Cardiac septum (tissue), 1 donor: ENCODE data around the gene CSPG5. TPM values are rescaled to one million over a fixed set of nuclear protein-coding genes. Genes with fewer than 3 reads are reported as not detected.

Experiments used
- DNase-seq: peaks from one replicate; pipeline ENCODE4 v3.0.0-alpha.2; 2020; ENCODE audit warnings: low spot score
- intact Hi-C: fragments of 100-400 bp; cut with DNase I; formaldehyde crosslinking; loops from one replicate; pipeline ENCODE4 v1.14.0; 2022
- total RNA-seq: library from RNA; stranded (reverse); fragmentation: NEBNext Ultra II Directional; extraction: Animal tissue kit (Norgen Biotek cat#: 25700); gene quantifications from one replicate; pipeline ENCODE4 v1.2.1, GENCODE V29; 2021
- donor health status: DM: no; HTN: no; CAD: no.

Gene CSPG5
- total RNA-seq, 1 donor from 2014 or later: 0.32 TPM

DNA sequence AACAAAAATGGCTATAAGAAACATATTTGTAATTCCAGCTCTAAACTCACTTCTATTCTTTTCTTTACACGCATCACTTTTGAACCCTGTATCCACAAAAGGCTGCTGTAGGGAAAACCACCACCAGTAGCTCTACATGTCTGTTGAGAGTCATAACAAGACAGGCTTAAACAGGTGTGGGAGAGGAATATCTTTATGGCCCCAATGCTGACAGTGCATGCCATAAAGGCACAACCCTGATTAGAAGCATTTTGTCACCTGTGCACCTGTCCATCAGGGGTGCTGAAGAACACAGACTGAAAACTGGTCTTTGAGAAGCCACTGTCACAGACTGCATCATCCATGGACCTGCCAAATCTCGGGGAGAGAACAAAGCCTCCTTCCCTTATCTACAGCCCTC lies 11.6 kb upstream of the CSPG5 start:
- intact Hi-C loops: no loop called here
- no peak for DNase-seq

DNA sequence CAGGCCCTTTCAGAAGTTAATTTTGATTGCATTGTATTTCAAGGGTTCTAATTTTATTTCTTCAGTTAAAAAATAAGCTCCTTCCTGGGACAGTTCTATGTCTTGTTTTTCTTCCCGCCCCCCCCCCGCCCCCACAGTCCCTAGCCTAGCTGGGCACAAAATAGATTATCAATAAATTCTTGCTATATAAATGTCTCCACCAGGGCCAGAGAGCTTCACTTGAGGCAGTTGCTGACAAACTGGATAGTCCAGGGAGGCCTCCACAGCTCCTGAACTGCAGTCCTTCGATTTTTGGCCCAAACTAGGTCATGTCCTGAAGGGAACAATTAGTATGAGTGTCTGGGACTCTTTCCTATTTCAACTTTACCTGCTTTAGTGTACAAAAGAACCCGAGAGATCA lies 9.9 kb upstream of the CSPG5 start:
- intact Hi-C loops: no loop called here
- DNase-seq: no peak

- intact Hi-C loops: no loop called here
- peak; percentile 59 for DNase-seq
Measured at GRCh38 chr3:47588053-47588452, 9.4 kb upstream of the CSPG5 start.

DNA sequence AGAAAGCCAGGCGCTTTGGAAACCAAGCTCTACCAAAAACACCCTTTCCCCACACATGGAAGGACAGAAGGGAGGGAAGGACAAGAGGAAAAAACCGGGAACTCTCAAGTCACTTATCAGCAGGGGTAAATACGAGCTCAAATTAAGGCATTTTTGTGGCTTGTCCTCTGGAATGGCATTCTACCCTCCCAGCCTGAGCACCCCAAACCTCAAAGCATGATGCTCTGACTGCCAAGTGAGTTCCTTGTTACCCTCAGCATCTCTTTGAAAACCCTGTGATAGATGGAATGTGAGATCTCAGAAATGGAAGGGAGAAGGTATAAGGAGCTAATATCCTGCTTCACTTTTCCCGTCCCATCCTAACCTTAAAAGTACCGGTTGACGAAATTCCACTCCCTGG lies 8.1 kb upstream of the CSPG5 start:
- intact Hi-C loops: no loop called here
- DNase-seq: peak; percentile 6

DNA sequence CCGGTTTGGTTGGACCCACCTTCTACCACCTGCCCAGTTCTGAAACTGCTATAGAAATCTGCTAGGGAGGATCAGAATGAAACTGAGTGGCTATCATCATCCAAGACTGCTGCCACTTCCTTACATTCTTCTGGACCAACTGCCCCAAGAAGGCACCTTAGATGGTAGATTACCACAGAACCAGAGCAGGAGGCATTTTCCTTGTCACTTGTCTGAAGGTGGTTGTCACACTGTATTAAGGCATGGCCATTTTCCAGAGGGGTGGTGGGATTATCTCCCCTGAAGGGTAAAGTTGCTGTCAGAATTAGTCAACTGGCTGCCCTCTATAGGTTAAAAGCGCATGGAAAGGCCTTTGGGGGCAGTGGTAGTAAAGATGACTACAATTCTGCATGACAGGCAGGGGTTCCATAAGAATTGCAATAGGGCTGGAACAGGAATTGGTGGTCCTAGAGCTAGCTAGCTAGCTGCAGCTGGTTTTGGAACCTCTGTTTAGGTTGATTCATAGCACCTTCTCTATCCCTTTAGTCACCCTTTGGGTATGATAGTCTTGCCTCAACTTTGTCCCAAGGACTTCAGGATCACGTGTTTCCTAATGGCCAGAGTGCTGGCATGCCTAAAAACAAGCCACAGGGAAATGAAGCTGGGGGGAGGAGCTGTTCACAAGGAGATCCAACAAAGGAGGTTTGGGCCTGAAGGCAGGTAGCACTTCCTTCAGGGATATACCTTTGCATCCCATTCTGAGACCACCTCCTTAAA lies 4.8 kb upstream of the CSPG5 start:
- intact Hi-C loops: no loop called here
- peak; percentile 36 for DNase-seq

GRCh38 chr3:47581835-47582234 lies 3.2 kb upstream of the CSPG5 start:
- DNase-seq: no peak

GRCh38 chr3:47581422-47581821 lies 2.8 kb upstream of the CSPG5 start:
- no peak for DNase-seq
- intact Hi-C loops: no loop called here

More at GRCh38 chr3:47581835-47582234, 3.2 kb upstream of the CSPG5 start:
- intact Hi-C loops: no loop called here

GRCh38 chr3:47580481-47580880 lies 1.8 kb upstream of the CSPG5 start:
- intact Hi-C loops: no loop called here
- DNase-seq: no peak

GRCh38 chr3:47579875-47580274 lies 1.2 kb upstream of the CSPG5 start:
- DNase-seq: no peak
- intact Hi-C loops: no loop called here

GRCh38 chr3:47578119-47578632 lies 489 bp downstream of the CSPG5 start:
- no peak for DNase-seq

DNA sequence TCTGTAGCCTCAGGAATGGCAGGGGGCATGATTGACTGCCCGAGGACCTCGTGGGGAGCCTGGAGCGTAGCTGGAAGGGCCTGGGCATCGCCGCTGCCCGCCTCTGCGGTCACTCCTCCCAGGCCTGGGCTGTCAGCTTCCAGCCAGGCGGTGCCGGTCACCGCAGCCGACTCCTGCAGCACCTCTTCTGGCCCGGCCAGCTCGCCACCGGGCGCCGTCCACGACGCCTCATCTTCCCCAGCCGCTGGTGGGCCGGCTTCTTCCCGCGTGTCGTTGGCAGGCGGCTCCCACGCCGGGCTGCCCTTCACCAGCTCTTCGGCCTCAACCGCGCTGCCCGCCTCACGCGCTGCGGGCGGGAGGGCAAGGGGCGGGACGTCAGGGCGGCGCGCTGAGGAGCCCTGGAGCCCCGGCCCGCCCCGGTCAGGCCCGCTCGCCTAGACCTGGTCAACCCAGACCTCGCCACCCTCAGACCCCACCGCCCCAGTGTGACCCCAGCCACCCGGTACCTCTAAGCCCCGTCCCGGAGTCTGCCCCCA lies 1.0 kb downstream of the CSPG5 start:
- no peak for DNase-seq
- intact Hi-C loops: no loop called here

More at GRCh38 chr3:47578119-47578632, 489 bp downstream of the CSPG5 start:
- intact Hi-C loops: no loop called here

DNA sequence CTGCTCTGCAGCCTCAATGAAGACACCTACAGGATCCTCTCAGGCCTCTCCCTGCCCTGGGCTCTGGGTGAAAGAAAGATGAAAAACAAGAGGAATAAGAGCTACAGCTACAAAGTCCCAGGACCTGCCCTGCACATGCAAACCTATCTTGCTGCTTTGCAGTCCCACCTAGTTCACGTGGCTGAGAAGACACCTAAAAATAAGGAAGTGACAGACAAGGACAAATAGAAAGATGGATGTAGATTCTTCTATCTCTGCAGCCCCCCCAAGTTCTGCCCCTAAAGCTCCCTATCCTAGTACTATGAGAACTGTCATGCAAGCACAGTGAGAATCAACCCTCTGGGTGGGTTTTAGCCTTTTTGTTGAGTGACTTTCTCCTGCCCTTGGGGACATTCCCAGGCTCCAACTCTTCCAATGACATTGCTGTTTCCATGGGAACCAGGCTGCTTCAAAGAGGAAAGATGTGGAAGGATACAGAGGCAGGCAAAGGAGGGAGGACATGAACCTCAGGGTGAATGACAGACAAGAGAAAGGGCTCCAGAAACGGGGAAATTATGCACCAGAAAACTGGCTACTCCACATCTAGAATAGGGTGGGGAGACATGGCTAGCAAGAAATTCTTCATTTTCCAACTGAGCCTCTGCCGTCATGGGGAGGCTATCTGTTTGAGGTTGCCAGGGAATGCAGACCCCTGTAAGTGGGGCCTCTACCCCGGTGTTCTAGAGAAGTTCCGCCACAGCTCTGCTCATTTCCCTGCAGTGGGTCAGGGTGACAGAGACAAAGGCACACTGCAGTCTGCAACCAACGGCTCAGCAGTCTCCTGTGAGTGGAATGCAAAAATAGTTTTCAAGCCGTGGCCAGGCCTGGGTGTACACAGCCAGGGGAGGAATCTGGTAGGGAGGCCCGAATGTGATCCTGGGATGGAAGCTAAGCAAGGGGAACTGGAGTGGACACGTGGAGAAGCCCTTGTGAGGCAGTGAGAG lies 5.2 kb downstream of the CSPG5 start:
- no peak for DNase-seq
- intact Hi-C loops: no loop called here

DNA sequence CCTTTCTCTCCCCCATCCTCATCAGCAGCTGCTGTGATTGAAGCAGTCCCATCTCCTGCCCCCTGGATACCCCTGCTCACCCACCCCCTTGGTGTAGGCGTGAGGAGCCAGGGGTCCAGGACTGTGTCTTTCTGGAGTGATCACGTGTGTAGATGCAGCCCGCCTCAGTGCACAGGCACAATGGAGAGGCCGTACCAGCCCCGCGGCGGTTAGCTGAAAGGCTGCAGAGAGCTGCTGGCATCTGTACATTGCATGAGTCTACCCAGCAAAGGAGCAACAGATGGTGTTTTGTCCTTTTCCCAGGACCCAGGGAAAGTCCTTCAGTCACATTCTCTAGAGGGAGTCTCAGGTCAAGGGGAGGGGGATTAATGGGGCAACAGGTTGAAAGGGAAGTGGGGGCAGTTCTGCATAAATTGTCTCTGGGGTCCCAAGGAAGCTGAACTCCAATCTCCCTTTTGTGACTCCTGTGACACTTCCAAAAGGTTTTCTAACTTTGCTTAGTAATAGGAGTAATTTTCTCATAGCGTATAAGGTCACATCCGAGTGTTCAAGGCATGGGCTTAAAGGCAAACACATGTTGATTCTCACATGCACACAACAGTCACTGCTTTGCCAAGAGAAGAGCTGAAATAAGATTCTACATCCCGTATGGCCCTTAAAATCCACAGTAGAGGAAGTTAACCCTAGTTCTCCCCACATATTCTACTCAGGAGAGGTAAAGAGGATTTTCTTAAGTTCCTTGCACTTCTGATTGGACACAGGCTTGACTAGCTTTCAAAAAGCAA lies 7.1 kb downstream of the CSPG5 start:
- intact Hi-C loops: no loop called here

GRCh38 chr3:47568901-47569300 lies 9.8 kb downstream of the CSPG5 start:
- no peak for DNase-seq
- intact Hi-C loops: no loop called here

More for the DNA sequence above, 7.1 kb downstream of the CSPG5 start:
- no peak for DNase-seq

- intact Hi-C loops: no loop called here
- no peak for DNase-seq
Measured at GRCh38 chr3:47567149-47567548, 11.5 kb downstream of the CSPG5 start.

GRCh38 chr3:47566667-47567066 lies 12.0 kb downstream of the CSPG5 start:
- intact Hi-C loops: no loop called here
- no peak for DNase-seq

- intact Hi-C loops: no loop called here
- no peak for DNase-seq
Measured at GRCh38 chr3:47565734-47566550, 12.7 kb downstream of the CSPG5 start.

- no peak for DNase-seq
- intact Hi-C loops: no loop called here
Measured at GRCh38 chr3:47556351-47556750, 22.3 kb downstream of the CSPG5 start.

GRCh38 chr3:47554335-47554734 lies 24.3 kb downstream of the CSPG5 start:
- intact Hi-C loops: no loop called here
- no peak for DNase-seq
